ENCODE measurements around the gene LTF.
"Not testable (repeated sequence)": the region's sequence is repeated elsewhere in the genome, so short reads cannot be mapped to it uniquely, and the experiment has no call there.

DNA sequence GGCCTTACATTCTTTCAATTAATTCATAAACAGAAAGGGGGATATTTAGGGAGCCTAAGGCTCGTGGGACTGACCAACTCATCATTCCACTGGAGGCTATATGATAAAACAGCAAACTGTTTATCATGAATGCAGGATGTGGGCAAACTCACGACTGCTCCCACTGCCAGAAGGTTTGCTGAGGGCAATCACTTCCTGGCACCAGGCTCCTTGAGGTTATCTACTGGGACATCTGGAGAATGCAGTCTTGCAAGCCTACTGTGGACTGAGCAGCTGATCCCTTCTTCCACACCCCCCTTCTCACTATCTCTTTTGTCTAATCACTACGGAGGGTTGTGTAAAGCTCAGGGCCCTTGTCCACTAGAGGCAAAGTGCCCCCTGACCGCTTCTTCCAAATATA lies 31.6 kb downstream of the LTF start:
- TF ChIP-seq CEBPB (IDR thresholded peaks at IDR 0.05; ENCODE audit: borderline replicate concordance, low read depth, low read length); ATF7 (IDR thresholded peaks at IDR 0.05); ATF7 (CRISPR knock-in tag; IDR thresholded peaks at IDR 0.05); ZNF605 (CRISPR knock-in tag; IDR thresholded peaks at IDR 0.05); ZNF557 (CRISPR knock-in tag; IDR thresholded peaks at IDR 0.05); EZH2 (conservative IDR thresholded peaks at IDR 0.05; ENCODE audit: low read depth, low read length); ZNF350 (CRISPR knock-in tag; IDR thresholded peaks at IDR 0.05; ENCODE audit: borderline replicate concordance, low read depth); SRF (IDR thresholded peaks at IDR 0.05; ENCODE audit: low read depth, low read length); NR3C1 (CRISPR knock-in tag; IDR thresholded peaks at IDR 0.05): not testable (repeated sequence)

Measured in HepG2 (cell line).